Lung microvascular endothelial cell (primary cell): ENCODE data around the gene FRRS1. TPM values are rescaled to one million over a fixed set of nuclear protein-coding genes. Genes with fewer than 3 reads are reported as not detected.
"Not testable (repeated sequence)": the region's sequence is repeated elsewhere in the genome, so short reads cannot be mapped to it uniquely, and the experiment has no call there.

Experiments
- DNase-seq, 2 donors: peaks; one replicate each; pipeline versions ENCODE4 v3.0.0 to v3.0.0-alpha.2; 2010; ENCODE audit warnings: low read depth in 2 of 2
- total RNA-seq: library from RNA; depleted of rRNA; stranded (reverse); fragments of >200 nt; gene quantifications from 2 replicates; pipeline ENCODE4 v1.2.1, GENCODE V29; 2014

The FRRS1 gene
- total RNA-seq = 0.20 and 1.7 TPM in 2 replicates

DNA sequence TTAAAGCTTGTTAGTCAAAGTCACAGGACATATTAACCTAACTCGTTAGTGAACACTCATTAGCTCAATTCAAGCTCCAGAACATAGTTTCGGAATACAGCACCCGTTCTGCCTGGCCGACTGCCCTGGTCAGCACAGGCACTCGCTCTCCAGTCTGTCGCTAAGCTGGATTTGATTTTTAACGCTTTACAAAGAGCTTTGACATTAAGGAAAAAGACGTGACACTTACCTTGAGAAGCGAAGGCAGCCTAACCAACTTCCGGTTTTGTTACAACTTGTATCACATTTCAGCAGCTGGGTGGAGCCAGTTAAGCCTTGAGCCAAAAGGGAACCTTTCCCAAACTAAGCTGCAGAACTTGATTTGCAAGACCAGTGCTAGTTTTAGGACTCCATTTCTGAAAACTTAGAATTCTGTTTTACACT lies at the start of gene FRRS1:
Gene FRRS1, minus strand, starts transcription at position 258 of the 423 bp plus-strand sequence. CDS start 17,867 bp downstream, outside the sequence.
- DNase-seq = peak; percentile 29 to 54

- DNase-seq = no peak
Measured at GRCh38 chr1:99814373-99814900, 48.0 kb upstream of the FRRS1 start.

GRCh38 chr1:99811747-99812146 lies 45.3 kb upstream of the FRRS1 start:
- no peak for DNase-seq

- DNase-seq = no peak
Measured at GRCh38 chr1:99811075-99811474, 44.6 kb upstream of the FRRS1 start.

DNA sequence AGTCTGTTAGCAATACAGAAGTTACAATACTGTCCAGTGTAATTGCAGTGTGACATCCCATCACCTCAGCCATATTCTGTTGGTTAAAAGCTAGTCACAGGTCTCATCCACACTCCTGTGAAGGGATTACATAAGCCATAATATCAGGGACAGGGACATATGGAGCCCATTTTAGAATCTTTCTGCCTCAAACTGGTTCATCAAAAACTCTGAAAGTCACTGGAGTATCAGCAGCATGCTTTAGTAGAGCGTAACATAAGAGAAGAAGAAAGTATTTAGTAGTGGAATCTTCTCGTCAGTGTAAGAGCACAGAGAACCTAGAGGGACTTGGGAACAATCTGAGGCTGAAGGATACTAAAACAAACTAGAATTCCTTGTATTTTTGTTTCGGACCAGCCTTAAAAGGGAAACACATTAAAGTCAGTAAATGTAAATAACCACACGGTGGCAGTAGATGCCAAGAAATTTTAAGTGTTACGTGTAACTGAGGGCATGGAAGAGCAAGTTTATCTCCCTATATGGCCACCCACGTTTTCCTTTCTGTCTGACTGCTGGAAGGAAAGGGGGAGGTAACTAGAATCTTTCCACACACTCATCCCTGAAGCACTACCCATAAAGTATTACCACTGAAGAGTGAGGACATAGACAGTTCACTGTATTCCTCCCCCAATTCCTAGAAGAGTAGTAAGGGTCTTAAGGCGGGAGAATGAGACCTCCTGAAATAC lies 42.1 kb upstream of the FRRS1 start:
- peak; percentile 83 to 90 for DNase-seq

- DNase-seq = no peak
Measured at GRCh38 chr1:99806882-99807281, 40.4 kb upstream of the FRRS1 start.

- no peak for DNase-seq
Measured at GRCh38 chr1:99801584-99801983, 35.1 kb upstream of the FRRS1 start.

- not testable (repeated sequence) for DNase-seq
Measured at GRCh38 chr1:99793861-99794260, 27.4 kb upstream of the FRRS1 start.

GRCh38 chr1:99789715-99790114 lies 23.3 kb upstream of the FRRS1 start:
- DNase-seq = no peak

GRCh38 chr1:99788896-99789295 lies 22.5 kb upstream of the FRRS1 start:
- DNase-seq = no peak

DNA sequence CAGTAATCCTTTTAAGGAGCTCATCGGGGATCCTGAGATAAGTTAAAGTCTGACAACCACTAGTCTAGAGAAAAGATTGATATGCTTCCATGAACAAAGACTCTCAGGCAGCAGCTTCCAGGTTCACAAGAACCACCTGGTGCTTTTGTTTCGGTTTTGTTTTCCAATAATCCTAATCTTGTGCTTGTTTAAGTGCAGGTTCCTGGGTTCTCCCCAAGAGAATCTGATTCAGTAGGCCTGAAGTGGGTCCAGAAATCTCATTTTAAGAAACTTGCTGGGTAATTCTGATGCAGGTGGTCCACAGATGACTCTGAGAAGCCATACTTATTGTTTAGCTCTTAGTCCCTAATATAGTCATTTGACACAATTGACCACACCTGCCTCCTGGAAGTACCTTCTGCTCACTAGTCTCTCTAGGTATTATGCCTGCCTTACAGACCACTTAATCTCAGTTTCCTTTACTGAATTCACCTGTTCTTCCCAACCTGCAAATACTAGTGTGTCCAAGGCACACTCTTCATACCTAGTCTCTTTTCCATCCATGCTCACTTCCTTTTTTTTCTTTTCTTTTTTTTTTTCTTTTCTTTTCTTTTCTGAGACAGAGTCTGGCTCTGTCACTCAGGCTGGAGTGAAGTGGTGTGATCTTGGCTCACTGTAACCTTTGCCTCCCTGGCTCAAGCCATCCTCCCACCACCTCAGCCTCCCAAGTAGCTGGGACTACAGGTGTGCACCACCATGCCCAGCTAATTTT lies 20.5 kb upstream of the FRRS1 start:
- no peak for DNase-seq

- no peak for DNase-seq
Measured at GRCh38 chr1:99784809-99785255, 18.4 kb upstream of the FRRS1 start.

GRCh38 chr1:99784143-99784542 lies 17.7 kb upstream of the FRRS1 start:
- no peak for DNase-seq

- DNase-seq = no peak
Measured at GRCh38 chr1:99782920-99783319, 16.5 kb upstream of the FRRS1 start.

- no peak for DNase-seq
Measured at GRCh38 chr1:99782397-99782796, 16.0 kb upstream of the FRRS1 start.

- no peak for DNase-seq
Measured at GRCh38 chr1:99781798-99782197, 15.4 kb upstream of the FRRS1 start.

DNA sequence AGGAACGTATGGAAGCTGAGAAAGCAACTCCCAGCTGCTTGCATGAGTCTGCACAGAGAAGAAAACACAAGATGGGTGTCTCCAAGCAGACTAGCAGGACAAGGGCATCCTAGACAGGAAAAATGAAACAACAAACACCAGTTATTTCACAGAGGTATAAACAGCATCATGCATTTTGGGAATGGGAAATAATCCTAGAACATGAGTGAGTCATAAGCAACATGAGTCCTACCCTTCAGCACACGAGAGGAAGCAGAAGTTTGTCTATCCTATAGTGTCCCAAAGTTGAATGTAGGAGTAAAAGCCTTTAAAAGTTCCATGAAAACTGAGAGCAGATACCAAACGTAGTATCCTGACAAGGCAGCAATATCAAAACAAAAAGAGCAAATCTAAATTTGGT lies 11.3 kb upstream of the FRRS1 start:
- no peak for DNase-seq

- no peak for DNase-seq
Measured at GRCh38 chr1:99776120-99776519, 9.7 kb upstream of the FRRS1 start.

DNA sequence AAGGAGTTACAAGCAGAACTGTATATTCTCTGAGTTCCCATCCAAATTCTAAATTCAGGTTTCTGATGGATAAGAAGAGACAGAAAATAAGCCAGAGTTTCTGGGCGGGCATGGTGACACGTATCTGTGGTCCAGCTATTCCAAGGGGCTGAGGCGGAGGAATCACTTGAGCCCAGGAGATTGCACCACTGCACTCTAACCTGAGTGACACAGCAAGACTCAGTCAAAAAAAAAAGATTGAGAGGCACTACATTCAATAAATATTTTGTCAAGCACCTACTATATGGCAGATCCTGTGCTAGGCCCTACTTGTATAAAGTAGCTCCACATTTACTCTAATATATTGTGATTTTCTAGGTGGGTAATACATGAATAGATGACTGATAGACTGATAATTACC lies 6.4 kb upstream of the FRRS1 start:
- no peak for DNase-seq

DNA sequence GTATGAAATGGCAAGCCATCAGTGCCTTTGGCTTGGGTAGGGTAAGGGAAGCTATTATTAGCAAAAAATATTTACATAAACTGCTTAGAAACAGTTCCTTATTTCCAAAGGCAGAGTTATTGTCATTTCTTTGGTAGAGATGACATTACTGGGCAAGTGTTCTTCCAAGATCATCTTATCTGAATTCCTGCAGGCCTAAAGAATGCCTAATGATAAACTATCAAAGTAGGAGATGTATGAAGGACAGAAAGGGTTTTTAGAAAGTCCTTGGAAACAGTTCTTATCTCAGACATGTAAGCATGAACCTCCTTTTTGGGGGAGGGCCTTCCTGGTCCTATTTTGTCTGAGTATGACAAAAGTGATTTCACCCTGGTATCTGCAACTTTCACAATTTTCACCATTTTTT lies 5.1 kb upstream of the FRRS1 start:
- no peak for DNase-seq

- no peak for DNase-seq
Measured at GRCh38 chr1:99768524-99769245, 2.2 kb upstream of the FRRS1 start.

DNA sequence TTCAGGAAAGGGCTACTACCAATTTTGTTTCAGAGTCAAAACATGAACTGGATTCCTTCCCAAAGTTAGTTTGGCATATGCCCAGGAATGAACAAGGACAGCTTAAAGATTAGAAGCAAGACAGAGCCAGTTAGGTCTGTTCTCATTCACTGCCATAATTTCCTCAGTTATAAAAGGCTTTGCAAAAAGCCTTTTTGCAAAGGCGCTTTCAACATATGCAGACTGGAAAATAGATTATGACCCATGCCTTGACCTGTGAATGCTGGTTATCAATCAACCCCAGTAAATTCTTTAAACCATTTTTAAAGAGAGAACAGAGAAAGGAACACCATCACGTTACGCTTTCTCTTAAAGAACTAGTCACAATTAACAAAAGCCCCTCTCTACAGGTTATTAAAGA lies 1.7 kb upstream of the FRRS1 start:
- no peak for DNase-seq
